ENCODE results near the gene ZNF358. TPM values are rescaled to one million over a fixed set of nuclear protein-coding genes. Genes with fewer than 3 reads are reported as not detected.

The ZNF358 gene
- total RNA-seq, 1 experiment from 2014 or later, result 17.7 TPM

DNA sequence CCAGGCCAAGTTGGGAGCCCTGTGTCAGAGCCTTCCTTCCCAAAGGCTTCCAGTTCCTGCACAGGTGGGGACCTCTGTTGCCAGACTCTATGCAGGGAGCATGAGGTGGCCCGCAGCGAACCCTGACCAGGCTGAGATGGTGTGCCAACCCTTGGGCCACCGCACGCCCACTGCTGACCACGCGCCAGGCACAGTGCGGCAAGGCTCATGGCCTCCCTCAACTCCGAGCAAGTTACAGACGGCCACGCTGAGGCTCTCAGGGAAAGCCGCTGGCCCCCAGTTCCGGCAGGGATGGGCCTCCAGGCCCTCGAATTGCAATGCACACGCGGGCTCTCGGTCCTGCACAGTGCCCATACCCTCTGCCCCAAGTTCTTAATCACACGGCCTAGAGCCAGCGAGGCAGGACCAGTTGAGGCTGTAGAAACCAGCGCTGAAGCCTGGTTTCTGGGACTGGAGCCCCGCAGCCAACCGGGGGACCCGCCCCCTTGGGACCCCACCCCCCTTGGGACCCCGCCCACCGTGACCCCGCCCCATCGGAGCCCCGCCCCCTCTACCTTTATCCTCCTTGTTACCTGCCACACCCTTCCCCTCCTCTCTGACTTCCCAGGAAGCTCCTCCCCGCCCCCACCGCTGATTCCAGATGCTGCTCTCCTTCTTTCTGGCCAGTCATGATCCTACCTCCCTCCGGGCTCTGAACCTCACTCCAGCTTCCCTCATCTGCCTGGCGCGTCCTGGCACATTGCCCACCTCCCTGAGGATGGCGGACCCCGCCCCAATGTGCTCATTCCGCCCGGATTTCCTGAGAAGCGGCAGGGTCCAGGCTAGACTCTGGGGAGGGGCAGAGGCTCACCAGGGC lies 33.1 kb upstream of the ZNF358 start:
- in situ Hi-C loops (cut with HindIII; ENCODE audit: low pct_unique_long_range_greater_than_20kb, low sequenced_read_pairs), result no loop called here
- DNase-seq (ENCODE audit: low read depth, low spot score), result no peak

DNA sequence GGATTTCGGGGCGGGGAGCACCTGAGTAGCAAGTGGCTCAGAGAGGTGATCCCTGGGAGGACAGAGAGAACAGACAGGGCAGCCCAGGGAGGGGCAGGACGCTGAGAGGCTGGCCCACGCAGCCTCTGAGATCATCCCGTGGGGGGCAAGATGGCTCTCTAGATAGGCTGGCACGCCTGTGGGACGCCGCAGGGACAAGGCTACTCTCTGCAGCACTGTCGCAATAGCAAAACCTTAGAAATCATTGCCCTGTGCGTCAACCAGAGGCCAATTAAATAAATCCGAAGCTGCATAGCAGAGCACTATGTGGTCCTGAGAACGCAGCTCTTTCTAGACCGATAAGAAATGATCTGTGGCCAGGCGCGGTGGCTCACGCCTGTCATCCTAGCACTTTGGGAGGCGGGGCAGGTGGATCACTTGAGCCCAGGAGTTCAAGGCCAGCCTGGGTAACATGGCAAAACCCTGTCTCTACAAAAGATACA lies 32.1 kb upstream of the ZNF358 start:
- in situ Hi-C loops (cut with HindIII; ENCODE audit: low pct_unique_long_range_greater_than_20kb, low sequenced_read_pairs), result no loop called here
- no peak for DNase-seq (ENCODE audit: low read depth, low spot score)

DNA sequence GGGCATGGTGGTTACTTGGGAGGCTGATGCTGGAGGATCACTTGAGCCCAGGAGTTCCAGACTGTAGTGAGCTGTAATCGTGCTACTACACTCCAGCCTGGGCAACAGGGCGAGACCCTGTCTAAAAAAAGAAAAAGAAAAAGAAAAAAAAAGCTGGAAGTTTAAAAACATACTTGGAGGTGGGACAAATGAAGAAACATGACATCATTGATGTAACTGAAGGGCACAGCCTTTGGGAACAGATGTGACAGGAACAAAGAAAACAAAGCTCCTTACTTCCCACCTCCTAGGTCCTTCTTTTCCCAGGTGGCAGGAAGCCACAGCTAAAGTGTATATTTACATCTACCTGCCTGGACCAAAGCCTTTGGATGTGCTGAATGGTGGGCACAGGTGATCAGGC lies 29.0 kb upstream of the ZNF358 start:
- no peak for DNase-seq (ENCODE audit: low read depth, low spot score)
- in situ Hi-C loops (cut with HindIII; ENCODE audit: low pct_unique_long_range_greater_than_20kb, low sequenced_read_pairs), result no loop called here

DNA sequence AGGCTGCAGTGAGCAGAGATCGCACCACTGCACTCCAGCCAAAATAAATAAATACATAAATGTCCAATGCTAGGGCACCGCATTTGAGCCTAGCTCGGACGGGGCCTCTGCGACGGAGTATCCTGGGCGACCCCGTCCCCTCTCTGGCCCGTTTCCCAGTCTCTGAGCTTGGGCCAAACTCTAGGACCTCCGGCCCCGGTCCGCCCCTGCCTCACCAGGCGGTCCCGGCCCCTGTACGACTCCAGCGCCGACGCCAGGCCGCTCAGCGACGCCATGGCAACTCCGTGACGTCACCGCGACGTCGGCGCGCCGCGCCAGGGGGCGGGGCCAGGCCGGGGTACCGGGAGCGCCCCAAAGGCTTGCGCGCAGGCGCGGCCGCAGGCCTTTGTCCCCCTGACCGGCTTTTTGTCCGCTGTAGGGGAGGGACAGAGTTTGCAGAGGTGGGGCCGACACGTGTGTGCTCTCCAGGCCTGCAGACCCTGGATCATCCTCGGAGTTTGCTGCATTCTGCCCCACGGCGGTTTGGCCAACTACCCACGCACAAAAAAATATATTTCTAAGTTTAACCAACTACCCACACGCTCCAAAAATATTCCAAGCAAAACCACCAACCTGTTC lies 27.1 kb upstream of the ZNF358 start, which contains the start of gene PEX11G:
Gene PEX11G (minus strand): TSS at position 300 of the 618 bp plus-strand sequence. CDS start 25 bp downstream, at position 275.
- DNase-seq (ENCODE audit: low read depth, low spot score), result peak; percentile 81
- in situ Hi-C loops (cut with HindIII; ENCODE audit: low pct_unique_long_range_greater_than_20kb, low sequenced_read_pairs), result no loop called here

DNA sequence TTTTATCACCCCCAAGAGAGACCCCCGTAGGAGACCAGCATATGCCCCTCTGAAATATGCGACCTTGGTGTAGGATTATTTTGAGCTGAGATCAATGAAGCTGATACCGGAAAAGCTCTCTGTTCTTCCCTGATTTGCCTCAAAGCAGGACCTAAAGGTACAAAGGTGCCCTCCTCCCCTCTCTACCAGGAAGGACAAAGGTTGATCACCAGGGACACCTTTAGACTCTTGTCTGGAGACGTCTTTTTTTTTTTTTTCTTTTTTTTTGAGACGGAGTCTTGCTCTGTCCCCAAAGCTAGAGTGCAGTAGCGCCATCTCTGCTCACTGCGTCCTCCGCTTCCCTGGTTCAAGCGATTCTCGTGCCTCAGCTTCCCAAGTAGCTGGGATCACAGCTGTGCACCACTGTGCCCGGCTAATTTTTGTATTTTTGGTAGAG lies 26.3 kb upstream of the ZNF358 start:
- in situ Hi-C loops (cut with HindIII; ENCODE audit: low pct_unique_long_range_greater_than_20kb, low sequenced_read_pairs), result no loop called here
- DNase-seq (ENCODE audit: low read depth, low spot score), result no peak

DNA sequence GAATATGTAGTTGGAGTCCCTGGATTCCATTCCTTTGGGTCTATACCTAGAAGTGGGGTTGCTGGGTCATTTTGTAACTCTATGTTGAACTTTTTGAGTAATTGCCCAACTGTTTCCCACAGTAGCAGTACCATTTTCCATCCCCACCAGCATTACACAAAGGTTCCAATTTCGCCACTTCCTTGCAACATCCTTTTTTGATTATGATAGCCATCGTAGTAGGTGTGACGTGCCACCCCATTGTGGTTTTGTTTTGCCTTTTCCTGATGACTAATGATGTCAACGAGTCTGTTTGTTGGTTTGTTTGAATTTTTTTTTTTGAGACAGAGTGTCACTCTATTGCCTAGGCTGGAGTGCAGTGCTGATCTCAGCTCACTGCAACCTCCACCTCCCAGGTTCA lies 23.8 kb upstream of the ZNF358 start:
- no peak for DNase-seq (ENCODE audit: low read depth, low spot score)
- in situ Hi-C loops (cut with HindIII; ENCODE audit: low pct_unique_long_range_greater_than_20kb, low sequenced_read_pairs), result no loop called here

DNA sequence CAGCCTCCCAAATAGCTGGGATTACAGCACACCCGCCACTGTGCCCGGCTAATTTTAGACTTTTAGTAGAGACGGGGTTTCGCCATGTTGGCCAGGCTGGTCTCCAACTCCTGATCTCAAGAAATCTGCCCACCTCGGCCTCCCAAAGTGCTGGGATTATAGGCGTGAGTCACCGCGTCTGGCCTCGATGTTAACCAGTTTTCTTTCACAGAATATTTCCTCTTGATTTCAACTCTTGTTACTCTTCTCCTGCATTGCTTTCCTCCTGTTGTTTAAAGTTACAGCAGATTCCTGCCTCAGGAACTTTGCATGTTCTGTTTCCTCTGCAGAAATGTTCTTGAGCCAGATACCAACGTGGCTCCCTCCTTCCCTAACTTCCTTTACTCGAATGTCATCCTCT lies 23.3 kb upstream of the ZNF358 start:
- no peak for DNase-seq (ENCODE audit: low read depth, low spot score)
- in situ Hi-C loops (cut with HindIII; ENCODE audit: low pct_unique_long_range_greater_than_20kb, low sequenced_read_pairs), result no loop called here

DNA sequence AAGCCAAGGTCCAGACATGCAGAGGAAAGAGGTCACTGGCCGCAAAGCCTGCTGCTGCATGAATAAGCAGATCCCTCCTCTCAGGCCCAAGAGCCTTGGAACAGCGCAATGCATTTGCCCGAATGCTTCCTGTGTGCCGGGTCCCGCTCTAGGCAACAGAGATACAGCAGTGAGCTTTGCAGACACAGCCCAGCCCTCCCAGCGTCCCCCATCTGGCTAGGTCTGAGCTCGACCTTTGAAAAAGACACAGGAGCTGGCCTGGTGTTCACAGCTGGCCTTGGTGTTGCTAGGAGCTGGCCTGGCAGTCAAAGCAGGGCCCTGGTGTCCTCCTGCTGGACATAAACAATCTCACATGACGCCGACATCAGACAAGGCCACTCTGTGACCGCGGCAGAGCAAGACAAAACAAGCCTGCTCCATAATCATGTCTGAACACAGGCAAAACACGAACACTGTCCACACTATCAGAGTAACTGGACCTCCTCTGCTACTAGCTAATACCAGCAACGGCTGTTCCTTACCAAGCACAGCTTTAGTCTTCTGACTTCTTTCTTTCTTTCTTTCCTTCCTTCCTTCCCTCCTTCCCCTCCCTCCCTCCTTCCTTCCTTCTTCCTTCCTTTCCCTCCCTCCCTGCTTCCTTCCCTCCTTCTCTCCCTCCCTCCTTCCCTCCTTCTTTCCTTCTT lies 21.3 kb upstream of the ZNF358 start:
- peak; percentile 25 for DNase-seq (ENCODE audit: low read depth, low spot score)
- in situ Hi-C loops (cut with HindIII; ENCODE audit: low pct_unique_long_range_greater_than_20kb, low sequenced_read_pairs), result no loop called here

DNA sequence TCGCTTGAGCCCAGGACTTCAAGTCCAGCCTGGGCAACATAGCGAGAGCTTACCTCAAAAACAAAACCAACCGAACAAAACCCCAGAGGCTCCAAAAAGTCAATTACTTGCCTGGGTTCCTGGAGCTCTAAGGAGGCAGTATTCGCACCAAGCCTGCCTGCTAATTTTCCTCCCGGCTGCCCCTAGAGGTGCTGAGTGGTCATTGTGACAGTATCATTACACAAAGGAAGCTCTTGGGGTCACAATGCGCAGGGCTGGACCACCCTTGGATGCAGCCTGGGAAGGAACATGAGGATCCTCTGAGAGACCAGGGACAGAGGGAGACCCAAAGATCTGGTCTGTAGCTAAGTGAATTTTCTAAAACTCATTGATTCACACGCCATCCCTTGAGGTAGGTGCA lies 18.6 kb upstream of the ZNF358 start:
- DNase-seq (ENCODE audit: low read depth, low spot score), result peak; percentile 35
- in situ Hi-C loops (cut with HindIII; ENCODE audit: low pct_unique_long_range_greater_than_20kb, low sequenced_read_pairs), result no loop called here

DNA sequence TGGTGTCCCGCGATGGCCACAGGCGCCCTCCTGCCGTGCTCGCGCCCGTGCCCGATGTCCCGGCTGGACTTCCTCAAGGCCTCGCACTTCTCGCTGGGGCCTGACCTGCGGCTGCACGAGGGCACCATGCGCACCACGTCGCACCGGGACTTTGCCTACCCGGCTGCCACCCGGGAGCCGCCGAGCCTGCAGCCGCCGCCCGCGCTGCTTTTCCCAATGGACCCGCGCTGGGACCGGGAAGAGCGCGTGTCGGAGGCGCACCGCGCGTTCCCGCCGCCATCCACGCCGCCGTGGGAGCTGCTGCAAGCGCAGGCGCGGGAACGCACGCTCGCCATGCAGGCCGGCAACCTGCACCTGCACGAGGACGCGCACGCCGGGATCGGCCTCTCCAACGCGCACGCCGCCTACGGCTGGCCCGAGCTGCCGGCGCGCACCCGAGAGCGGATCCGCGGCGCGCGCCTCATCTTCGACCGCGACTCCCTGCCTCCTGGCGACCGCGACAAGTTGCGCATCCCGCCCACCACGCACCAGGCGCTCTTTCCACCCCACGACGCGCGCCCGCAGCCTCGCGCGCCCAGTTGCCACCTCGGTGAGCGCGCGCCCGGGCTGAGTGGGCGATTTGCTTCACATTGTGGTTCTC lies 15.0 kb upstream of the ZNF358 start:
- peak; percentile 62 for DNase-seq (ENCODE audit: low read depth, low spot score)
- in situ Hi-C loops (cut with HindIII; ENCODE audit: low pct_unique_long_range_greater_than_20kb, low sequenced_read_pairs), result no loop called here

DNA sequence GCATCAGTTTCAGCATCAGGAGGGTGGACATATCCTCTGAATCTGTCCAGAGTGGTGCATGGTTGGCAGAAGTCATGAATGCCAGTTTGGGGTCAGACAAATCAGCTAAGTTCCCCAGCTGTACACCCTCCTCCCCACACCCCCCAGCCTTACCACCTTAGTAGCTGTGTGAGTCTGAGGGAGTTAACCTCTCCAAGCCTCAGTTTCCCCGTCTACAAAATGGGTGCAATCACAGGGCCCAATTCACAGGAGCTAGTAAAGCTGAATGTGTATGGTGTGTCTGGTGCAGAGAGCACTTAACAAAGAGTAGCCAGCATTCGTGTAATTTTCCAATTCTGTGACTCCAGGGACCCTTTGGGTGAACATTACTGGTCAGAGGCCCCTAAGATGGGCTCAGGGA lies 13.4 kb upstream of the ZNF358 start:
- no peak for DNase-seq (ENCODE audit: low read depth, low spot score)
- in situ Hi-C loops (cut with HindIII; ENCODE audit: low pct_unique_long_range_greater_than_20kb, low sequenced_read_pairs), result no loop called here

DNA sequence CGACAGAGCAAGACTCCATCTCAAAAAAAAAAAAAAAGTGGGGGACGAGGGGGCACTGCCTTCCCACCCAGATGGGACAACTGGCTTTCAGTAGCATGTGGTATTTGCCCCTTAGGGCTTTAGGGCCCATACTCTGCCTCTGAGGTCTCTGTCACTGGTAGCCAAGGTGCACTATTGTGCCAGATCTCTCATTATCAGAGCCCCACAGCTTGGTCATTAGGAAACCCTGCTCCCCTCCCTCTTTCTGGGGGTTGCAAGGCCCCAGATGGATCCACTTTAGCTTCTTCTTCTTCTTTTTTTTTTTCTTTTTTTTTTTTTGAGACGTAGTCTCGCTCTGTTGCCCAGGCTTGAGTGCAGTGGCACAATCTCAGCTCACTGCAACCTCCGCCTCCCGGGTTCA lies 11.2 kb upstream of the ZNF358 start:
- in situ Hi-C loops (cut with HindIII; ENCODE audit: low pct_unique_long_range_greater_than_20kb, low sequenced_read_pairs), result no loop called here
- no peak for DNase-seq (ENCODE audit: low read depth, low spot score)

DNA sequence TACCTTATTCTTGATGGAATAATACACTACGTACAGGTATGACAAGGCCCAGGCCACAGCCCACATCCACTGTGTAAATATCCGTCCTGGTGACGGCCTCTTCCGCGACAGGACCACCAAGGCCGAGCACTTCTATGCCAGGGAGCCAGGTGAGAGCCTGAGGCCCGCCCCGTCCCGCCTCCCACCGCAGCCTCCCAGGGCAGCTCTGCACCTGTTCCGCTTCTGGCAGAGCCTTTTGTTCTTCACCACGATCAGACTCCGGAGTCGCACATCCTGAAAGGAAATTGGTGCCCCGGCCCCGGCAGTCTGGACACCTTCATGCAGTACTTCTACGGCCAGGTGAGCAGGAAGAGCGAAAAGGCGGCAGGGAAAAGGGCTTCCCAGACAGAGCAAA lies 10.6 kb upstream of the ZNF358 start:
- in situ Hi-C loops (cut with HindIII; ENCODE audit: low pct_unique_long_range_greater_than_20kb, low sequenced_read_pairs), result no loop called here
- no peak for DNase-seq (ENCODE audit: low read depth, low spot score)

DNA sequence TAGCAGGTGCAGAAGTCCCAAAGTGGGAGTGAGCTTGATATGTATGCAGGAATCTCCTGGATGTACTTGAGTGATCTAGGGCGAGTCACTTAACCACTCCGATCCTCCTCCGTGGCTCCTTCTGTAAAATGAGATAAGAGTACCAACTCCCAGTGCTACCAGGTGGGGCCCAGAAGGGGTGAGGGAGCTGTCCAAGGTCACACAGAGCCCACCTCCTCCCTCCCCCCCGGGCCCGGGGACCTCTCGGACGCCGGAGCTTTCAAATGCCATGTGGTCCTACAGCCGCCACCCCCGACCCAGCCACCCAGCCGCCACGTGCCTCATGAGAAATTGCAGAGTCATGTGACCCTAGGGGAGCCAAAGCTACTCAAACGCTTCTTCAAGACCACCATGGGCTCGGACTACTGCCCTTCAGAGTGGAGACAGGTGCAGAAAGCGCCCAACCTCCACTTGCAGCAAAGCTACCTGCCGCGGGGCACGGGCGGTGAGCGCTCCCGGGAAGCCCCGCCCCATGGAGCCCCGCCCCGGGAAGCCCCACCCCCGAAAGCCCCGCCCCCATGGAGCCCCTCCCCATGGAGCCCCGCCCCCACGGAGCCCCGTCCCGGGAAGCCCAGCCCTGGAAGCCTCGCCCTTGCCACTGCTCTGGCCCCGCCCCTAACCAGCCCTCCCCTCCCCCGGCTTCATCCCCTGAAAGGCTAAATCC lies 10.1 kb upstream of the ZNF358 start:
- DNase-seq (ENCODE audit: low read depth, low spot score), result no peak
- in situ Hi-C loops (cut with HindIII; ENCODE audit: low pct_unique_long_range_greater_than_20kb, low sequenced_read_pairs), result no loop called here

DNA sequence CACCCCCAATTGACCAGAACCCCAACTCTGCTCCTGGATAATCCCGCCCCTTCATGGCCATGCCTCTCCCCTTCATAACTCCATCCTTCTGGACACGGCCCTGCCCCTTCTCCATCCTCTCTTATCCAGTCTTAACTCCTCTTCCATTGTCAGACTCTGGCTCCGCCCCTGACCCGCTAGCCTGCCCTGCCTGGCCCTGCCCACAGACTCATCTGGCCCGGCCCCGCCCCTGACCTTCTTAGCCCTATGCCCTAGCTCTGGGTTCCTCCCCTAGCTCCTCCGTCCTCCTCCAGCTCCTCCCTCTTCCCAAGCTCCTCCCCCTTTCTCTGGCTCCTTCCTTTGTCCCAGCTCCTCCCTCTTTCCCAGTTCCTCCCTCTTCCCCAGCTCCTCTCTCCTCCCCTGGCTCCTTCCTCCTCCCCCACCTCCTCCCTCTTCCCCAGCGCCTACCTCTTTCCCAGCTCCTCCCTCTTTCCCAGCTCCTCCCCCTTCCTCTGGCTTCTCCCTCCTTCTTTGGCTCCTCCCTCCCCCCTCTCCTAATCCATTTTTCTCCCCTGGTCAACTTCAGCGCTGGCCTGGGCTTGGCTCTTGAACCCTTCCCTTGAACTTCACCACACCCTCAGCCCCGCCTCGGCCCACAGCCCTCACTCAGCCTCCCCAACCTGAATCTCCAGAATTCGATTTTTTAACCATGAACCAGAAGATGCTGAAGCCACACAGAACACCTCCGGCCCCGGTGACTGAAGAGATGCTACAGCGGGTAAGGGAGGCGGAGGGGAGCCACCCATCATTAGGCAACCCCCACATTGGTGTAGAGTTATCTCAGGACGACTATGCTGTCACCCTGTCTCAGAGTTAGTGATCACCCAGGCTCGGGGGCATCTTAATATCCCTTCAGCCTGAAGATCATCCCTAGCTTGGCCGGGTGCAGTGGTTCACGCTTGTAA lies 9.2 kb upstream of the ZNF358 start:
- peak; percentile 91 for DNase-seq (ENCODE audit: low read depth, low spot score)
- in situ Hi-C loops (cut with HindIII; ENCODE audit: low pct_unique_long_range_greater_than_20kb, low sequenced_read_pairs), result no loop called here

DNA sequence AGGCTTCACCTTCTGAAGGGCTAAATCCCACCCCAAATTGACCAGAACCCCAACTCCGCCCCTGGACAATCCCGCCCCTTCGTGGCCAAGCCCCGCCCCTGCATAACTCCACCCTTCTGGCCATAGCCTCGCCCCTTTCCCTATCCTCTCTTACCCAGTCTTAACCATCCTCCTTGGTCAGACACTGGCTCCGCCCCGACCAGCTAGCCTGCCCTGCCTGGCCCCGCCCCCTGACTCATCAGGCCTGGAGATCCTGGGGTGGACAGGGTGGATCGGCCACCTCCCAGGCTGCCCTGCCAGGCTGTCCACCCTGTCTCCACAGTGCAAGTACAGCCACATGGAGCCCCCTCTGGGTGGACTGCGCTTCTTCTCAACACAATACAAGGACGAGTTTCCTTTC lies 8.0 kb upstream of the ZNF358 start:
- in situ Hi-C loops (cut with HindIII; ENCODE audit: low pct_unique_long_range_greater_than_20kb, low sequenced_read_pairs), result no loop called here
- peak; percentile 85 for DNase-seq (ENCODE audit: low read depth, low spot score)

Measured in SK-MEL-5 (cell line).